Chondrocyte (in vitro differentiated cells): ENCODE measurements around the gene POU5F2. TPM values are rescaled to one million over a fixed set of nuclear protein-coding genes. Genes with fewer than 3 reads are reported as not detected.

Experiments used
- DNase-seq: peaks from one replicate; pipeline ENCODE4 v3.0.0; 2021; ENCODE audit warnings: mixed read lengths, low spot score
- H3K27ac Mint-ChIP-seq: one replicate; pipeline ENCODE4 v1.8.0; 2021; ENCODE audit warnings: mild to moderate bottlenecking, moderate library complexity, mixed read lengths; ENCODE audit not compliant: unreplicated experiment
- H3K27me3 Mint-ChIP-seq: 2 replicates; pipeline ENCODE4 v1.8.0; 2021; ENCODE audit warnings: low read depth, mixed read lengths
- H3K36me3 Mint-ChIP-seq: 2 replicates; pipeline ENCODE4 v1.8.0; 2021; ENCODE audit warnings: low read depth, mixed read lengths
- H3K4me1 Mint-ChIP-seq: 2 replicates; pipeline ENCODE4 v1.8.0; 2021; ENCODE audit warnings: low read depth, mild to moderate bottlenecking, mixed read lengths
- H3K4me3 Mint-ChIP-seq: one replicate; pipeline ENCODE4 v1.8.0; 2021; ENCODE audit warnings: mild to moderate bottlenecking, moderate library complexity, mixed read lengths; ENCODE audit not compliant: unreplicated experiment
- H3K9me3 Mint-ChIP-seq: 2 replicates; pipeline ENCODE4 v1.8.0; 2021; ENCODE audit warnings: low read depth, mixed read lengths
- total RNA-seq: library from RNA; stranded (reverse); gene quantifications from 3 replicates; pipeline ENCODE4 v1.2.1, GENCODE V29; 2021
- TF ChIP-seq, protein P1 (sequence below): fragments of 200-600 bp; sonication (generic); IDR thresholded peaks from 2 replicates; pipeline ENCODE4 v1.5.0; 2021; ENCODE audit warnings: antibody characterized with exemption, mild to moderate bottlenecking, moderate library complexity

Gene POU5F2
- total RNA-seq, 1 donor from 2014 or later, result 0.45 TPM

DNA sequence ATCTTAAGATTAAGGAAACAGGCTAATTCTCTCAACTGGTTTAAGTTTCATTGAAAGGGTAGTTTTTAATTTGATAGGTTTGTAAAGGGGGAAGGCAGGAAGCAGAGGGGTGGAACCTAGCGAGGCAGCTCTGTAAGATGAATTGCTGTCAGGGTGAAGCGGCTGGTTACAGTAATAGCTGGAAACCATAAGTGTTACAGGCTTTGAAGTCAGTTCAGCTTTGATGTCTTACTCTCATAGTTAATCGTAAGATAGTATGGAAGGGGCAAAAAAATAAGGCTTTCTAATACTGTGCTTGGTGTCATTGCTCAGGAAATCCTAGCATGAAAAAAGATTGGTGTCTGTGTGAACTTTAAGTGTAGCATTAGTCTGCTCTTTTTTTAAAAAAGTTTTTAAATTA, 20.3 kb downstream of the POU5F2 start:
- Mint-ChIP-seq H3K9me3 (no peaks in the 10 kb centered on the region), H3K4me3 (no peak overlapping the region), H3K4me1 (peaks cover 12% of the 10 kb centered on the region), H3K27me3 (no peaks in the 10 kb centered on the region), H3K36me3 (no peaks in the 10 kb centered on the region), H3K27ac (no peak overlapping the region)
- DNase-seq, result no peak
- TF ChIP-seq, protein P1, sequence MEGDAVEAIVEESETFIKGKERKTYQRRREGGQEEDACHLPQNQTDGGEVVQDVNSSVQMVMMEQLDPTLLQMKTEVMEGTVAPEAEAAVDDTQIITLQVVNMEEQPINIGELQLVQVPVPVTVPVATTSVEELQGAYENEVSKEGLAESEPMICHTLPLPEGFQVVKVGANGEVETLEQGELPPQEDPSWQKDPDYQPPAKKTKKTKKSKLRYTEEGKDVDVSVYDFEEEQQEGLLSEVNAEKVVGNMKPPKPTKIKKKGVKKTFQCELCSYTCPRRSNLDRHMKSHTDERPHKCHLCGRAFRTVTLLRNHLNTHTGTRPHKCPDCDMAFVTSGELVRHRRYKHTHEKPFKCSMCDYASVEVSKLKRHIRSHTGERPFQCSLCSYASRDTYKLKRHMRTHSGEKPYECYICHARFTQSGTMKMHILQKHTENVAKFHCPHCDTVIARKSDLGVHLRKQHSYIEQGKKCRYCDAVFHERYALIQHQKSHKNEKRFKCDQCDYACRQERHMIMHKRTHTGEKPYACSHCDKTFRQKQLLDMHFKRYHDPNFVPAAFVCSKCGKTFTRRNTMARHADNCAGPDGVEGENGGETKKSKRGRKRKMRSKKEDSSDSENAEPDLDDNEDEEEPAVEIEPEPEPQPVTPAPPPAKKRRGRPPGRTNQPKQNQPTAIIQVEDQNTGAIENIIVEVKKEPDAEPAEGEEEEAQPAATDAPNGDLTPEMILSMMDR, result no peak

GRCh38 chr5:93717162-93717561, 24.2 kb downstream of the POU5F2 start:
- Mint-ChIP-seq H3K36me3 (peaks cover 4% of the 10 kb centered on the region), H3K9me3 (peaks cover 6% of the 10 kb centered on the region), H3K27ac (no peak overlapping the region), H3K27me3 (no peaks in the 10 kb centered on the region), H3K4me1 (peaks cover 21% of the 10 kb centered on the region), H3K4me3 (no peak overlapping the region)
- no peak for DNase-seq
- TF ChIP-seq, protein P1, result no peak

GRCh38 chr5:93716453-93716852, 24.9 kb downstream of the POU5F2 start:
- H3K4me3 Mint-ChIP-seq, result no peak overlapping the region
- H3K9me3 Mint-ChIP-seq, result peaks cover 6% of the 10 kb centered on the region
- no peak for DNase-seq
- H3K27ac Mint-ChIP-seq, result no peak overlapping the region
- no peaks in the 10 kb centered on the region for H3K27me3 Mint-ChIP-seq
- peaks cover 4% of the 10 kb centered on the region for H3K36me3 Mint-ChIP-seq
- peaks cover 21% of the 10 kb centered on the region for H3K4me1 Mint-ChIP-seq
- TF ChIP-seq, protein P1, result no peak

DNA sequence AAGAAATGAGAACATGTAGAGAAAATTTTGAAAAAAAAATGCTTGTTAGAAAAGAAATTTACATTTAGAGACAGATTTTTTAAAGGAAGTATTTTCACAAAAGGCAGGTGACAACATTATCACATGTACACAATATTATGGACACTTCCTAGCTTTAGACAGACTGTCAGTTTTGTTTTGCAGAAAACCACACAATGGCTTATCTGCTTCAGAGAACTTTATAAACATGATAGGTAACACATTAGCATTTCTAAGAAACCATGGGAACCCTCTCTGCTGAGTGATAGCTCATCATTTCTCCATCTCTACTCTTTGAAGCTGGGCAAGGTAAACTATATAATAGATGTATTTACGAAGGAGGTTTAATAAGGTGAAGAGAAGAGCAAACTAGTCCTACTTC, 25.6 kb downstream of the POU5F2 start:
- no peak overlapping the region for H3K27ac Mint-ChIP-seq
- TF ChIP-seq, protein P1, result no peak
- H3K4me1 Mint-ChIP-seq, result peaks cover 21% of the 10 kb centered on the region
- peaks cover 4% of the 10 kb centered on the region for H3K36me3 Mint-ChIP-seq
- no peaks in the 10 kb centered on the region for H3K27me3 Mint-ChIP-seq
- peaks cover 6% of the 10 kb centered on the region for H3K9me3 Mint-ChIP-seq
- no peak for DNase-seq
- no peak overlapping the region for H3K4me3 Mint-ChIP-seq

DNA sequence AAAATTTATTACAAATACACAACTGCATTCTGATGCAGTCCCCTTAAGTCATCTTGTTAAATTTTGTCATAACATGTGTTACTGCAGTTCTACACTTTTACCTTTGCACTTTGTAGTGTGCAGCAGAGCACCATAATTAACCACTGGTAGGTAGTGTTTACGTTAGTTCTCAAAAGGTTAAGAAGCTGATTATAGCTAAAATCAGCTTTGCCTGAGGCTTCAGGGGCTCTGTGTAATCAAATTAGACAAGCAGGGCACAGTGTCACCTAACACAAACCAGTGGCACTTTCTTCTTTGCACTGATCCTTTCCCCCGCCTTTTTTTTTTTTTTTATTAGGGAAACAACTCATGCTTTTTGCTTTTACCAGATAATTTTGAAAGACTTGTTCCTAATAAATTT, 26.1 kb downstream of the POU5F2 start:
- DNase-seq, result no peak
- Mint-ChIP-seq H3K4me3 (no peak overlapping the region), H3K36me3 (peaks cover 4% of the 10 kb centered on the region), H3K27ac (no peak overlapping the region), H3K27me3 (no peaks in the 10 kb centered on the region), H3K9me3 (peaks cover 6% of the 10 kb centered on the region), H3K4me1 (peaks cover 21% of the 10 kb centered on the region)
- TF ChIP-seq, protein P1, result no peak
